ENCODE measurements around the gene PSMD11. TPM values are rescaled to one million over a fixed set of nuclear protein-coding genes. Genes with fewer than 3 reads are reported as not detected.
"Not testable (repeated sequence)": the region's sequence is repeated elsewhere in the genome, so short reads cannot be mapped to it uniquely, and the experiment has no call there.

The PSMD11 gene
- 214 and 304 TPM in 2 replicates for total RNA-seq (2014; rRNA removed; shearing (Covaris generic))

- DNase-seq (ENCODE audit: low spot score) = peak; percentile 97
Observed at GRCh38 chr17:32444301-32445073, at the start of gene PSMD11. Gene PSMD11, plus strand, starts transcription at chr17:32444510. Its CDS starts 14 bp downstream, at chr17:32444524.

- no peak for DNase-seq (ENCODE audit: low spot score)
Observed at GRCh38 chr17:32396343-32396742, 48.0 kb upstream of the PSMD11 start.

GRCh38 chr17:32398946-32399345, 45.4 kb upstream of the PSMD11 start:
- DNase-seq (ENCODE audit: low spot score) = no peak

- DNase-seq (ENCODE audit: low spot score) = not testable (repeated sequence)
Observed at GRCh38 chr17:32410085-32410484, 34.2 kb upstream of the PSMD11 start.

GRCh38 chr17:32426894-32427293, 17.4 kb upstream of the PSMD11 start:
- DNase-seq (ENCODE audit: low spot score) = no peak

GRCh38 chr17:32429598-32429997, 14.7 kb upstream of the PSMD11 start:
- no peak for DNase-seq (ENCODE audit: low spot score)

GRCh38 chr17:32440722-32441121, 3.6 kb upstream of the PSMD11 start:
- no peak for DNase-seq (ENCODE audit: low spot score)

- DNase-seq (ENCODE audit: low spot score) = no peak
Observed at GRCh38 chr17:32441886-32442285, 2.4 kb upstream of the PSMD11 start.

- DNase-seq (ENCODE audit: low spot score) = no peak
Observed at GRCh38 chr17:32443827-32444300, 446 bp upstream of the PSMD11 start.

- DNase-seq (ENCODE audit: low spot score) = peak; percentile 84
Observed at GRCh38 chr17:32445074-32445415, 735 bp downstream of the PSMD11 start.

- no peak for DNase-seq (ENCODE audit: low spot score)
Observed at GRCh38 chr17:32445497-32445896, 1.2 kb downstream of the PSMD11 start.

GRCh38 chr17:32445971-32446370, 1.7 kb downstream of the PSMD11 start:
- DNase-seq (ENCODE audit: low spot score) = peak; percentile 63

- no peak for DNase-seq (ENCODE audit: low spot score)
Observed at GRCh38 chr17:32446949-32447348, 2.6 kb downstream of the PSMD11 start.

- no peak for DNase-seq (ENCODE audit: low spot score)
Observed at GRCh38 chr17:32449963-32450362, 5.7 kb downstream of the PSMD11 start.

GRCh38 chr17:32450379-32450778, 6.1 kb downstream of the PSMD11 start:
- DNase-seq (ENCODE audit: low spot score) = not testable (repeated sequence)

- DNase-seq (ENCODE audit: low spot score) = no peak
Observed at GRCh38 chr17:32451879-32452278, 7.6 kb downstream of the PSMD11 start.

- DNase-seq (ENCODE audit: low spot score) = no peak
Observed at GRCh38 chr17:32452281-32452680, 8.0 kb downstream of the PSMD11 start.

- no peak for DNase-seq (ENCODE audit: low spot score)
Observed at GRCh38 chr17:32453370-32453769, 9.1 kb downstream of the PSMD11 start.

- no peak for DNase-seq (ENCODE audit: low spot score)
Observed at GRCh38 chr17:32458371-32458770, 14.1 kb downstream of the PSMD11 start.

GRCh38 chr17:32460054-32460453, 15.7 kb downstream of the PSMD11 start:
- DNase-seq (ENCODE audit: low spot score) = no peak

GRCh38 chr17:32461498-32461852, 17.2 kb downstream of the PSMD11 start:
- no peak for DNase-seq (ENCODE audit: low spot score)

GRCh38 chr17:32461853-32462617, 17.7 kb downstream of the PSMD11 start:
- peak; percentile 88 for DNase-seq (ENCODE audit: low spot score)

- DNase-seq (ENCODE audit: low spot score) = no peak
Observed at GRCh38 chr17:32463304-32463703, 19.0 kb downstream of the PSMD11 start.
